Suppressor macrophage treated with lipopolysaccharide for 1 hour (primary cell): ENCODE measurements around the gene SCMH1.
"Not testable (repeated sequence)": the region's sequence is repeated elsewhere in the genome, so short reads cannot be mapped to it uniquely, and the experiment has no call there.

Experiments
- DNase-seq, 3 donors: peaks; one replicate each; pipeline ENCODE4 v3.0.0-alpha.2; 2020 to 2022

Gene SCMH1

DNA sequence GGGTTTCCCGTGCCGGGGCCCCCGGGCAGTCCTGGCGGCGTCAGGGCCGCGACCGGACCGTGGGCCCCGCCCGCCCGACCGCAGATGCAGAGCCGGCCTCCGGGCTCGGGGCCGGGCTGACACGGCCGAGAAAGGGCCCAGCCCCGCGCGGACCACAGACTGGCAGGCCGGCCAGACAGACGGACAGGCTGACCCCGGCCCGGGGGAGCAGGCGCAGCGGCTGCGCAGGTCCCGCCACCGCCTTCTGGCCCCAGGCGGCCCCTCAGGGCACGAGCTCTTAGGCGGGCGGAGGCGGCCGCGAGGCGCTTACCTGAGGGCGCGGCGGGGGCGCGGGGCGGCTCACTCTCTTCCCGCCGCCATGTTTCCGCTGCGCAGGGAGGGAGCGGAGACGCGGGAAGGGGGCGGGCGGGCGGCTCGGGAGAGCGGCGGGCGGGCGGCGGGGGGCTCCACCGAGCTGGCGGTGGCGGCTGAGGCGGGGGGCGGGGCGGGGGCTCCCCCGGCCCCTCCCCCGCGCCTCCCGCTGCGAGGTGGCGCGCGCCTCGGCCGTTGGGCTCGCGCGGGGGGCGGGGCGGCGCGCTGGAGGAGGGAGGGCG, at the start of gene SCMH1:
TSS of gene SCMH1 (minus strand) at position 558 of the 593 bp plus-strand sequence. CDS start 56,173 bp downstream, outside the sequence.
- DNase-seq, result peak; percentile 35 to 64 (median 43)

DNA sequence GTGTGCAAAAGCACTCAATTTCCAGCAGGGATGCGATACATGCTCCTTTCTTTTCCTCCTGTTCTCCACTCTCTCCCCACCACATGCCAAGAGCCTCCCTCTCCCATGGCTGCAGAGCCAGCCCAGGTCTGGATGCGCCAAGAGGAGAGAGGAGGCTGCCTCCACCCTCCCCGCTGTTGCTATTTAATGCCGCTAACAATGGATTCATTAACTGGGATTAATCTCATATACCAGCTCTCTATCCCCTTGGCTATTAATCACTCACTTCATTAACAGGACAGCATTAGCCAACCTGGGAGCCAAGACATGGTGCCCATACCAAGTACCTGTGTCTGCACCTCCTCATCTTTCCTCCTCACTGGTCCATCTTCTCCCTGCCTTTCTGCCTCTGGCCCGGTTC, 49.1 kb upstream of the SCMH1 start:
- no peak for DNase-seq

DNA sequence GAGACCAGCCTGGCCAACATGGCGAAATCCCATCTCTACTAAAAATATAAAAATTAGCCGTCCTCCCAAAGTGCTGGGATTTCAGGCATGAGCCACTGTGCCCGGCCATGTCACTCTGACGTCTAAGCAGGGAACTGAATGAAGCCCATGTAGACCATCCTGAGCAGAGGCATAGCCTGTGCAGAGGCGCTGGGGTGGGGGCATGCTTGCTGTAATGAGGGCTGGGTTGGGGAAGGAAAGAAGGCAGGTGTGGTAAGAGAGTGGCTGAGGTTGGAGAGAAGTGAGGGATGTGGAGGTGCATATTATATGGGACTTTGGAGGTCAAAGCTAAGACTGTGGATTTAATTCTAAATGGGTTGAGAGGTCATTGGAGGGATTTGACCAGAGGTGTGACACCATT, 47.1 kb upstream of the SCMH1 start:
- no peak for DNase-seq

DNA sequence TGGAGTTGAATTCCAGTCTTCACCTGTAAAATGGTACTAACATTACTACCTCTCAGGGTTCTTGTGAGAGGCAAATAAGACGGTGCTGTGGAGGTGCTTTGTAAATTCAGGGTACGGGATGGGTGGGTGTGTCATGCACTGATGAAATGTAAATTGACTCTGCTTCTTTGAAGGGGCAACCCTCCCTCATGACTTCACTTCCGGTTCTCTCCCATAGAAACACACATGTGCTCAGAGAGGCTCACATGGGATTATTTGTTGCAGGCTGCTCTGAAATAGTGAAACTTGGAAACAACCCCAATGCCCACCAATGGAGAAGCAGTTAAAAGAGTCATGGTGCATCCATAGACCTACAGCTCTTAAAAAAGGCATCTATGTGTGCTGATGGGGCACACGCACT, 44.9 kb upstream of the SCMH1 start:
- DNase-seq, result no peak

DNA sequence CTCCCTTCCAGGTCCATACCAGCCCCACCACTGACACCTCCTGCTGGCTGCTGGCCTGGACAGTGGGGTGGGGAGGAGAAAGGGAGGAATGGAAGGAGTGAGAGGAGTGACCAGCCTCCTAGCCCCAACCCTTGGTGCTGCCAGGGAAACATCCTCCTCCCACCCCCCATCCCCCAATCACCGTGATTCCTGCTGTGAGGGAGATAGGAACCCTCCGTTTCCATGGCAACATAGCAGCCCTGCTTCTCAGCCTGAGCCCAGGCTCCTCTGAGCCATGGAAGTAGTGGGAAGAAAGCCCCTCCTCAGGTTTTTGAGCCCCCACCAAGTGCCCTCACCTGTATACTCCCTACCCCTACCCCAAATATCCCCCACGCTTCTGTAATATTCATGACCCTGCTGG, 44.4 kb upstream of the SCMH1 start:
- no peak for DNase-seq

DNA sequence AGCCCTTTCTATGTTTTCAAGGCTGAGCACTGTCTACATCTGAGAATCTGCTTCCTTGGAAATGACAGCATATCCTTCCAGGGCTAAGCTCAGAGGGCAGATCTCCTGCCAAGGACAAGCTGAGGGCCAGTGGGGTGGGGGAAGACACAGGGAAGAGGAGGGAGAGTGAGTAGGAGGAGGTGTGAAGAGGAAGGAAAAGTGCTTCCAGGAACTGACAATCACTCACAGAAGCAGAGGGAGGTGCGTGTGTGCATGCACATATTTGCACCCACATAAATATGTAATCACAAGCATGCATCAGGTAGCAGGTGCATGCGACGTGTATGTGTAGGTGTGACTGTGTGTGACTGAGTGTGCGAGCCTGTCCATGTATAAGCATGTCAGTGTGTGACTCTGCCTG, 43.7 kb upstream of the SCMH1 start:
- DNase-seq, result peak in 1 of 3 donors; percentile 23

DNA sequence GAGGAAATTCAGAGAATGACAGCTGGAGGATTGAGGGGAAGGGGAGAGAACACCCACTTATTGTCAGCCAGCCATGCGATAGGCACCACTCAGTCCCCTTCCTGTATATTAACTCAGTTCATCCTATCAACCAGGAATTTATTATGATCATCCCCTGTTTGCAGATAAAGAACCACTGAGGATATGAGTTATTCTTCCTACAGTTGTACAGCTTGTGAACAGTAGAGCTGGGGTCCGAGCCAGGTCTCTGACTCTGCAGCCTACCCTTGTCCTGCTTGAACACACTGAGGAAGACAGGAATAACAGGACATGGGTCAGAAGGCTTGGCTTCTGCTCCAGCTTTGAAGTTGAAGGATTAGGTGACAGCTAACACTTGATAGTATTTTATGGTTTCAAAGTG, 42.0 kb upstream of the SCMH1 start:
- no peak for DNase-seq

DNA sequence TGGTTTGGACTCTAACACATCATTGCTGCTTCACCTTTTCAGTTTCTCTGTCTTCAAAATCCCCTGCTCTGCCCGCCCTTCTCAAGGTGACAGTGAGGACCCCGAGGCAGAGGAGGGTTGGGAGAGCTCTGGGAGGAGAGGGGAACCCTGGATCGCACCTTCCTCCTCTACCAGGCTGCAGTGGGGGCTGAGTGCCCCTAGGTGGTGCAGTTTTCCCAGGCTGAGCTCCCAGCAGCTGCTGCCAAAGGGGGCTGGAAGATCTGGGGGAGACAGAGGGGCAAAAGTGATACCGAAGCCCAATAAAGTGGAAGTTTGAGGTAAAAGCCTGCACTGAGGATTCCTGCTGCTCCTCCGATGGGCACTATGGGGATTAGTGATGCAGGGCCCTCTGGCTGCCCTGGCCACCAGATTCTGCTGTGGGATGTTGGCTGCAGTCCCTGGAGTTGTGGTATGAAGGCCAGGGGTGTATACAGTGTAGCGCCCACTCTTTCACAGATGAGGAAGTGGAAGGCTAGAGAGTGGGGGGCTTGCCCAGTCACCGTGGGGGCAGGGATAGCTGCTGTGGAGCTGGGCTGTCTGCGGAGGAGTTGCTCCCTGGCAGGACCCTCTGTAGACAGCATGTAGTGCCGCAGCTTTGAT, 40.7 kb upstream of the SCMH1 start:
- peak; percentile 43 to 67 (median 48) for DNase-seq

DNA sequence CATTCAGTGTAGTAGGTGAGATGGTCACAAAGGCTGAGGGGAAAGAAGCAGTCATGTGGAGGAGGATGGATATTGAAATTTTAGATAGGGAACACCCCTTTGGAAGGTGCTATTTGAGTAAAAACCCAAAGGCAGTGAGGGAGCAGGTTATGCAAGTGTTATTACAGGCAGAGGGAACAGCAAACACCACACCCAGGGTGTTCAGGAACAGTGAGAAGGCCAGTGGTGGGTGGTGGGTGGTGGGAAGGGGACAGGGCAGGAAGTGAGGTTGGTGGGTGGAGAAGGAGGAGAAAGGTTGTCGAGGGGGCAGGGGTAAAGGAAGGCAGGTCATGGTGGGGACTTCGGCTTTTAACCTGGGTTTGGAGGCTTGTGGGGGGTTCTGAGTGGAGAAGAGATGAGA, 39.2 kb upstream of the SCMH1 start:
- peak in 2 of 3 donors; percentile 24 to 27 for DNase-seq

DNA sequence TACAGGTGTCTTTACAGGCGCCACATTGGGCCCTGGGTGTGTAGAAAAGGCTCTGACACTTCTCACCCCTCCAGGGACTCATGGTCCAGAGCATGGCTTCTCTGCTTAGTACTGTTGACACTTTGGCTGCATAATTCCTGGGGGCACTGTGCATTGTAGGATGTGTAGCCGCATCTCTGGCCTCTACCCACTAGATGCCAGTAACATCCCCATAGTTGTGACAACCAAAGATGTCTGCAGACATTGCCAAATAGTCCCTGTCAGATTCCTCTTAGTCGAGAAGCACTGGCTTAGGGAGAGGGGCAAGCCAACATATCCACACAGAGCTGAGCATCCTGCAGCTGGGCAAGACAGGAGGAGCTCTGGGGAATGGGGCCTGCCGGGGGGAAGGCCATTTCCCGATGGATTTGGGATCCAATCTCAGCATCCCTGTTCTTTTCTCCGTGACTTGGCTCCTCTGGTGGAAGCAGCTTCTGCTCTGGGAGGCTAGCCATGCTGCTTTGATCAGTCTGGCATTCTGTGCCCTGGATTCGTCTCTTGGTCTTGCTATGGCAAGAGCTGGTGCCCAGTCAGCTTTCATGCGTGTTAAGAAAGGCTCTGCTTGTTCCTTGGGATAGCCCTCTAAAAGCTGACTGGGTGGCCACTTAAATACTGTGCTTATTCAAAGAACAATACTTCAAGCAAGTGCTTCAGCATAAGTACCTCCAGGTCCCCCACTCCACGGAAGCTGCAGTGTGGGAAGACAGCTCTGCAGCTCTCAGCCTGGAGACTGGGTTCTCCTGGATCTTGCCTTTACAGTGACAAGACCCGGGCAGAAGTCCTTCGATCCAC, 38.3 kb upstream of the SCMH1 start:
- DNase-seq, result no peak

DNA sequence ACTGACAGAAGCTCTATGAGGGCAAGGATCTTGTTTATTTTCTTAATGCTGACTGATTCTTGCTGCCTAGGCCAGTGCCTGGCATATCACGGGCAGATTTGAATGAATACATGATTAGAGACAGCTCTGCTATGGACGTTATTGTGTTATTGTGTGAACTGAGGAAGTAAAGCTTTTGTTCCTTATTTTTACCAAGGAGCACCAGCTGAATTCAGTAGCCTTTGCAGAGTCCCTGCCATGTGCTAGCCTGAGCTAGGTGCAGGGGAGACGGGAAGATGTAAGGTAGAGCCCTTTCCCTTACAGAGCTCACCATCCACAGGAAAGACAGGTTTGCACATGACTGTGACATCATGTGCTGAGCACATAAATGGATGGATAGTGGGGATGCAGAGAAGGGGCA, 36.0 kb upstream of the SCMH1 start:
- DNase-seq, result peak in 2 of 3 donors; percentile 36 to 46

DNA sequence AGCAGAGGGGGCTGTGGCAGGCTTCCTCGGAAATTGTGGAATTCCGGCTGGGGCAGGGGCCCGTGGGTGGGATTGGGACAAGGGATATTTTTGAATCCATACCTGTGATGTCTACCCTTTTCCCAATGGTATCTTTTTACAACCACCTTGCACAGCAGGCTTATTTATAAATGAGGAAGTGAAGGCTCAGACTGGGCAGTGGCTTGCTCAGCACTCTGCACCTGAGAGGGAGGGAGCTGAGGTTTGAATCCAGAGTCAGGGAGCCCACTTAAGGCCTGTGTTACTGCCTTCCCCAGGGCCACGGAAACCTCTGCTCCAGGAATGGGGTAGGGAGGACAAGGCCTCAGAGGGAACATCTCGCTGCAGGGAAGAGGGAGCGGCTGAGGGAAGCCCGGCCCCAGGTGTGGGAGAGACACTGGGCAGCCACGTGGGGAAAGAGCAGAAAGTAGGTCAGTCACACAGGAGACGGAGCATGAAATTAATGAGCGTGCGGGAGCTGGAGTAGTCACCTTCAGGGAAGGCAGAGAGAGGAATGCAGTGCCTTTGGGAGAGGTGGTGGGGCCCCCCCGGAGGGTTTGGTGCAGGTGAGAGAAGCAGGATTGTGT, 35.4 kb upstream of the SCMH1 start:
- peak in 1 of 3 donors; percentile 31 for DNase-seq

DNA sequence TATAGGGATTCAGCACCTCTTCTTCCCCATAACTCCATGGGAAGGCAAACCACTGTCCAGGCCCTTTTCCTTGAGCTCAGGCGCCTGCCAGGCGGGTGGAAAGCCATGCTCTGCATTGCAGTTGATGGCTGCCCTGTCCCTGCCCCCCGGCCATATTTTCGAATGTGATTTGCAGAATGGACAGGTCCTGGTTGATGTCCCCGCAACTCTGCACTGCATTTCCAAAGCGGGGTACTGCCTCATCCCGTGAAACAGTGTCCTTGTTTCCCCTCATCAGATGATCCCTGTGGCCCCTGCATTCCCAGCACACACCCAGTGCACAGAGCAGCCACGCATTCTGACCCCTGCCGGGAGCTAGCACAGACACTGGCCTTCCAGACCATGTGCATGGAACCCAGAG, 33.7 kb upstream of the SCMH1 start:
- DNase-seq, result no peak

DNA sequence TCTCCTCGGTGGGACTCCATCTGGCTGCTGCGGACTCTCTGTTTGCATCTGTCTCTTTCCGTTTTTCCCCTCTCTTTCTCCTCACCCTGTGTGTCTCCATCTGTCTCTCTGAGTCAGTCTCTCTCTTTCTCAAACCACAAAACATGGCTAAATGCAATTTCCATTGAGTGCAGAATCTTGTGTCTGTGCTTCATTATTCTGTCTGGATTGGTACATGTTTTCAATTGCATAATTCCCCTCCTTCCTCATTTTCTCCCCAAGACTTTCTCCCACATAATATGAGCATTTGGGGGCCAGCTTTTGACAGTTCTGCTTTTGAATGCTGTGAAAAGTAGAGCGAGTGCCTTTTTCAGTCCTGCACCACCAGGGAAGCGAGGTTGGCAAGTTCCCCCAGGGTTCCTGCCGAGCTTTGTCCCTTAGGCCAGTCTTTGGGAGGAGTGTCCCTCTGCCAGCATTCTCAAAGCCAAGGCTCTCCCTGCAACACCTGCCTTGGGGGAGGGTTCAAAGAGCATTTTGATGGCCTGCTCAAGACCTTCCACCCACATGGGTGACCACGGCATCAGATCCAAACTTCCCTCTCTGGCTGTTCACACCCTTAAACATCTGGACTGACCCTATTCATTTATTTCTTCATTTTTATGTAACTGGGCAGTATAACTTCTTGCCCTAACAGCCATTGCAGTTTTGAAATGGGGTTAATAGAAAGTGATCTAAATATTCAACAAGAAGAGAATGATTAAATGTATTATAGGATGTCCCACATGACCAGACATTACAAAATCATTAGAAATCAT, 32.8 kb upstream of the SCMH1 start:
- peak; percentile 72 to 90 (median 88) for DNase-seq

DNA sequence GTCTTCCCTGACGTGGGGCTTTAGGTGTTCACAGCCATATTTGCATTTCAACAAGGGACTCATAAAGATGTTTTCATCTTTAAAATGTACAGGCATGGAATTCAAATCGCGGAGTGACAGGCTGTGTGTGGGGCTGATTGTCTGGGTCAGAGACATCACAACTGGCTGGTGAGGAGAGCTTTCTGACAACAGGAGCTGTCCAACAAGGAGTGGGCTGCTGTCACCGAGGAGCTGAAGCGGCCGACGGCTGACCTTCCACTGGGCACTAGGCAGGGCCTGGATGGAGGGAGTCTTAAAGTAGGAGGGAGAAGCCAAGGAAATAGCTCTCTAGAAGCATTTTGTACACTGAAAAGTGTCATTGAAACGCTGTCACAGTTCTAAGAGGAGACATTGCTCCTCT, 30.5 kb upstream of the SCMH1 start:
- DNase-seq, result no peak

DNA sequence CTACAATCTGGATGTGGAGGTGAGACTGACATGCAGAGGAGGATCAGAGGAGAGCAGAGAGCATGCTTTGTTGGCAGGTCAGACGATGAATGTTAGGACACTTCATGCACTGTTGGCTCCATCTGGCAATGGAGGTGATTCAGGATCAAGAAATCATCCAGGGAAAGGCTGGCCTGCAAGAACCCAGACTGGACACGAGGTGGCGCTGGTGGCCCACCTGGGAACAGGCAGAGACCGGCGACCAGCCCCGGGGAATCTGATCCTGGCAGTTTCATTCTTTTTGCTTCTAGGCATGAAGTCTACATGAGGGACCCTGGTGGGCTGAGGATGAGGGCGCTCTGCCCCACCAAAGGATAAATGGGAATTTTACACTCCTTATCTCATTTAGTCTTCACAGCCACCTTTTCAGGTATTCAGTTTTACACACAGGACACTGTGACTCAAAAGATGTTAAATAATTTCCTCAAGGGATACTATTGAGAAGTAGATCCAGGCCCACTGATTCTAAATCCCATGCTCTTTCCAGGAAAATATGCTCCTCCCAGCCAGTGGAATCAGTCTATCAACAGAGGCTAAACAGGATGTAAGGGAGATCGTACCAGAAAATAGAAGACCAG, 26.2 kb upstream of the SCMH1 start:
- peak; percentile 74 to 84 (median 84) for DNase-seq

DNA sequence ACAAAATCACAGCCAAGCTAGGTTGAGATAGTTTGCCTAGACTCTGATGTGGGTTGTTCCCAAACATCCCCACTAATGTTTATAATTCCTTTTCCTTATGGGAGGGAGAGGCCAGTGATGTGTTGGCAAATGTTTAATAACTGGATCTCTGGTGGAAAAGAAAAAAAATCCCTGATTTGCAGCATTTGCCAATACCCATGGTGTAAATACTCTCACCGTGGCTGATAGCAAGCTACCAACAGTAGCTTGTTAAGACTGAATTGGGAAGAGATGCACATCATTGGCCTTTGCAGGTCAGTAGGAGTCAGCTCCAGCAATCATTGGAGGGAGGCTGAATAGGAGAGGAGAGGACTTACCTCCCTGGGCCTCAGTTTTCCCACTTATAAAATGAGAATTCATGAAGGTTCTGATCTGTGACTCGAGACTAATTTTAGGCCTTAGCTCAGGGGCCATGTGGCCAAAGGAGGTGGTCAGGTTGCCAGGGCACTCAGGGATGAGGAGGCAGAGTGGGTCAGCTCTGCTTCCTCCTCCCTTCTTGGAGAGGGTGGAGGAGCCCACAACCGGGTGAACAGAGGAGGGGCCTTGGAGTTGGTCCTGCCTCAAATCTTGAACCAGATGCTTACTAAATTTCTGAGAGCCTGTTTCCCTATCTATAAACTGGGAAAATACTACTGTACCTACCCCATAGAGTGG, 20.0 kb upstream of the SCMH1 start:
- DNase-seq, result peak in 1 of 3 donors; percentile 36

DNA sequence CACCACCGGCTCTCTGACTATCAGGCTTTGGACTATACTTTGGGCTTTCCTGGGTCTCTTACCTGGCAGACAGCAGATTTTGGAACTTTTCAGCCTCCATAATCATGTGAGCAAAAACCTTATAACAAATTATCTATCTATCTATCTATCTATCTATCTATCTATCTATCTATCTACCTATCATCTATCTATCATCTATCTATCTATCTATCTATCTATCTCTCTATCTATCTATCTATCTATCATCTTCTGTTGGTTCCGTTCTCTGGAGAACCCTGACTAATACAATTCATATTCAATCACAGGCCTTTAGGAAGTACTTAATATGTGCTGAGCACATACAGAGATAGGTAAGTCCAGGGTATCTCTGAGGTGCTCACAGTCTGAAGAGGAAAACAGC, 18.7 kb upstream of the SCMH1 start:
- DNase-seq, result no peak

DNA sequence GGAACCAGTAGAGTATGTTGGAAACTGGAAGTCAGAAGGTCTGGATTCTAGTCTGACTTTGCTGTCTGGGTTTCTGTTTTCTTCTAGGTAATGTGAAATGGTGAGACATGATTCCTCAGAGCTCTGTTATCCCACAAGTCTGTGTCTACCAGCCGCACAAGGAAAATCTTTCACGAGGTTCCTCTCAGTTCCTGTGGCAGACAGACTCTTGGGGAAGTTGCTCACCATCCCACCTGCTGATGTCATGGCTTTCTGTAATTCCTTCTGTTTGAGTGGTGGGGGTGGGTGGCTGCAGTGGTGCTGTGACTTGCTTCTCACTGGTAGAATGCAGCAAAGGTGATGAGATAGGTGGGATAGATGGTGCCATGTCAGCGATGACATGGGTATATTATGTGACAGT, 17.1 kb upstream of the SCMH1 start:
- peak; percentile 68 to 71 (median 70) for DNase-seq

DNA sequence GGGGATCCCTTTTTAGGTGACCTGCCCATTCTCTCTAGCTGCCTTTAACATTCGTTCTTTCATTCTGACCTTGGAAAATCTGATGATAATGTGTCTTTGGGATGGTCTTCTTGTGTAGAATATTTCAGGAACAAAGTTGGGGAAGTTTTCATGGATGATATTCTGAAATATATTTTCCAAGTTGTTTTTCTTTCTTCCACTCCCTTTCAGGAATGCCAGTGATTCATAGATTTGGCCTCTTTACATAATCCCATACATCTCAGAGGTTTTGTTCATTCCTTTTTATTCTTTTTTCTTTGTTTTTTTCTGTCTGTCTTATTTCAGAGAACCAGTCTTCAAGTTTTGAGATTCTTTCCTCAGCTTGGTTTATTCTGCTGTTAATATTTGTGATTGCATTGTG, 13.9 kb upstream of the SCMH1 start:
- DNase-seq, result no peak

DNA sequence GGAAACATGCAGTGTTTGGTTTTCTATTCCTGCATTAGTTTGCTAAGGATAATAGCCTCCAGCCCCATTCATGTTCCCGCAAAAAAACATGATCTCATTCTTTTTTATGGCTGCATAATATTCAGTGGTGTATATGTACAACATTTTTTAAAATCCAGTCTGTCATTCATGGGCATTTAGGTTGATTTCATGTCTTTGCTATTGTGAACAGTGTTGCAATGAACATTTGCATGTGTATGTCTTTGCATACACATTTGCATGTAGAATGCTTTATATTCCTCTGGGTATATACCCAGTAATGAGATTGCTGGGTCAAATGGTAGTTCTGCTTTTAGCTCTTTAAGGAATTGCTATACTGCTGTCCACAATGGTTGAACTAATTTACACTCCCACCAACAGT, 9.0 kb upstream of the SCMH1 start:
- DNase-seq, result not testable (repeated sequence)

DNA sequence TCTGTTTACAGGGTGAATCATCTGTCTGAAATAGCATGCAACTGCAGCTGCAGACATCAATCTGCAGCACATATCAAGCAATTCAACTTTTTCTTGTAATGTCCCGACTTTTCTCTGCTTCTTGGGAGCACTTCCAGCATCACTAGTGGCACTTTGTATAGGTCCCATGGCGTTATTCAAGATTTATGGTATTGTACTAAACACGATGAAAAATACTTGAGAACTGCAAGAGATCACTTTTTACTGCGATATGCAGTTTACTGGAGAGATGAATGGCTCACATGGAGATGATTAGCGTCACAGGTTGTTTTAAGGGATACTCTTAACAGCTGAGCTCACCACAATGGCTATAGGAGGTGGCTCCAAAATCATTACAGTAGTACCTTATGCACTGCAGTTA, 7.2 kb upstream of the SCMH1 start:
- no peak for DNase-seq
